Karpas-422 (cell line): ENCODE data around the gene MS4A12. TPM values are rescaled to one million over a fixed set of nuclear protein-coding genes. Genes with fewer than 3 reads are reported as not detected.
A peak's percentile ranks its signal among the peaks of the same experiment; 100 is the strongest.
"Not testable (repeated sequence)": the region's sequence is repeated elsewhere in the genome, so short reads cannot be mapped to it uniquely, and the experiment has no call there.

ENCODE experiments used
- DNase-seq: peaks from one replicate; pipeline ENCODE4 v3.0.0-alpha.2; 2015
- H2AFZ ChIP-seq: fragments of 200-600 bp; sonication (generic); 2 replicates; pipeline ENCODE4 v1.6.1; 2014; ENCODE audit warnings: antibody characterized with exemption, low read length, mixed read lengths
- H3K27ac ChIP-seq: fragments of 200-600 bp; sonication (generic); 2 replicates; pipeline ENCODE4 v1.5.1; 2014; ENCODE audit warnings: mild to moderate bottlenecking, low read length, moderate library complexity
- H3K27me3 ChIP-seq: fragments of 200-600 bp; sonication (generic); 2 replicates; pipeline ENCODE4 v1.6.1; 2014; ENCODE audit warnings: low read length, mixed read lengths
- H3K36me3 ChIP-seq: fragments of 200-600 bp; sonication (generic); 2 replicates; pipeline ENCODE4 v1.6.1; 2014; ENCODE audit warnings: low read length, mixed read lengths; ENCODE audit not compliant: insufficient read depth
- H3K4me1 ChIP-seq: fragments of 200-600 bp; sonication (generic); 2 replicates; pipeline ENCODE4 v1.6.1; 2014; ENCODE audit warnings: mild to moderate bottlenecking, low read length, mixed read lengths
- H3K4me2 ChIP-seq: fragments of 200-600 bp; sonication (generic); 2 replicates; pipeline ENCODE4 v1.6.1; 2014; ENCODE audit warnings: low read length, low read depth, mild to moderate bottlenecking; ENCODE audit not compliant: poor library complexity, severe bottlenecking
- H3K4me3 ChIP-seq: fragments of 200-600 bp; sonication (generic); 2 replicates; pipeline ENCODE4 v1.5.1; 2014; ENCODE audit warnings: mild to moderate bottlenecking, antibody characterized with exemption, low read length, mixed read lengths
- H3K79me2 ChIP-seq: fragments of 200-600 bp; sonication (generic); 2 replicates; pipeline ENCODE4 v1.6.1; 2014; ENCODE audit warnings: mild to moderate bottlenecking, low read length, mixed read lengths
- H3K9ac ChIP-seq: fragments of 200-600 bp; sonication (generic); 2 replicates; pipeline ENCODE4 v1.6.0; 2014; ENCODE audit warnings: low read length
- H3K9me2 ChIP-seq: fragments of 200-600 bp; sonication (generic), shearing (Covaris generic); replicated peaks from 2 replicates; pipeline ENCODE4 v1.6.0; 2014; ENCODE audit warnings: mild to moderate bottlenecking, low read length, moderate library complexity; ENCODE audit not compliant: insufficient read depth
- H3K9me3 ChIP-seq: fragments of 300-700, 200-600 bp; sonication (generic); 2 replicates; pipeline ENCODE4 v1.6.1; 2014; ENCODE audit warnings: low read length, mixed read lengths
- H4K20me1 ChIP-seq: fragments of 200-600 bp; sonication (generic); 2 replicates; pipeline ENCODE4 v1.6.1; 2014; ENCODE audit warnings: mild to moderate bottlenecking, antibody characterized with exemption, low read length, low read depth; ENCODE audit not compliant: insufficient read depth
- total RNA-seq: library from RNA; depleted of rRNA; stranded (reverse); fragments of >200 nt; shearing (Covaris generic); gene quantifications from 2 replicates; pipeline ENCODE4 v1.2.3, GENCODE V29; 2014; ENCODE audit warnings: low replicate concordance

The MS4A12 gene
- total RNA-seq, 1 experiment from 2014 or later: 8.2 TPM

DNA sequence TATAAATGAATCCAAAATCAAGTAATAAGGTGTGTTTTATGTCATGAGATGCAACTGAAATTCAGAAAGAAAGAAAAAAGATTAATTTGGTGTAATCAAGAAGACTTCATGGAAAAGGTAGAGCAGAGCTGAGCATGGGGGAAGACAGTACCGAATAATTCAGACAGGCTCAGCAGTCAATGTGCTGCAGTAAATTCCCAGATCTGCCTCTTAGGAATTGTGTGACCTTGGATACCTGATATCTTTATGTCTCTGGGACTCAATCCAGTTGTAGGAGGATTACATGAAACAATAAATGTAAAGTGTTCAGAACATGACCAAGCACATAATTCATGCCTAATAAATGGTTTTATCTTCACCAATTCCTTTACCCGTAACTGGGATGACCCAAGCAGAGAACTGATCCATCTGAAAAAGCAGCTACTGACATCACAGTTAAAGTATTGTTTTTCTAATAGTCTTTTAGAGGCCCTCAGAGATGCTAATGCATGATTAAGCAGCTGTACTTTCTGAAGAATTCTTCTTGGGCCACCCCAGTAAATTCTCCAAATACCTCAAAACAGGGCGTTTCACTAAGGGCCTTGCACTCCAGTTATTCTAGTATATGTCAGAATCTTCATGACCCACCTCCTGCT, 7.8 kb downstream of the MS4A12 start:
- H3K4me2 ChIP-seq: no peak overlapping the region
- no peaks in the 10 kb centered on the region for H4K20me1 ChIP-seq
- H3K4me1 ChIP-seq: peaks cover 72% of the 10 kb centered on the region
- H3K4me3 ChIP-seq: no peak overlapping the region
- no peaks in the 10 kb centered on the region for H3K27me3 ChIP-seq
- DNase-seq: peak; percentile 39
- H3K36me3 ChIP-seq: no peaks in the 10 kb centered on the region
- H2AFZ ChIP-seq: 0 out of 2 replicates have a peak overlapping the region, but pooled peaks have one; percentile 41
- H3K9me3 ChIP-seq: no peaks in the 10 kb centered on the region
- H3K79me2 ChIP-seq: no peaks in the 10 kb centered on the region
- no peaks in the 10 kb centered on the region for H3K9me2 ChIP-seq
- peak overlapping the region; percentile 96 for H3K27ac ChIP-seq
- no peak overlapping the region for H3K9ac ChIP-seq

DNA sequence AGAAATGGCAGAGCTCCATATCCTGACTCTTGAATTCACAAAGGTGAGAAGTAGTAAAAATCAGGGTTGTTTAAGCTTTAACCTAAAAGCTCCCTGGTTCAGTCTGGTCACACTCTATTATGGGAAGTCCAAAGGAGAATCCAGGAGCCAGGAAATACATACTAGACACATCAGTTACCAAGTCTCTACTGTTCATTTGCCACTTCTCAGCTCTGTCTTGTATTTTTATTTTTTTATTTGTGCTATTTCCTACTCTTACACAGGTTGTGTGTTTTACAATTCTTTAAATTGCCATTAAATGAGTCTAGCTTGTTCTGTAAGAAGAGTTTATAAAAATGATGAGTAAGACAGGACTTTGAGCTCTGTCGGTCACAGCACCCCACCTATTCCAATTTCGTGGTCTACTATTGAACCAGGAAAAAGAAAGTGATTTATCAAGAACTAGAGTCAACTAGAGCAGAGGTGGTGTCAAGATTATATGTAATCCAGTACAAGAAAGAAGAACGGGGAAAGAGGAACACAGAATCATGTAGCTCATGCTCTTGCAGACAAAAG, 9.7 kb downstream of the MS4A12 start:
- no peaks in the 10 kb centered on the region for H3K9me3 ChIP-seq
- peak overlapping the region; percentile 37 for H3K27ac ChIP-seq
- no peak overlapping the region for H3K4me3 ChIP-seq
- H3K4me1 ChIP-seq: peaks cover 54% of the 10 kb centered on the region
- H3K9me2 ChIP-seq: no peaks in the 10 kb centered on the region
- H3K9ac ChIP-seq: no peak overlapping the region; the same call in 1 of the 2 replicates
- H3K79me2 ChIP-seq: no peaks in the 10 kb centered on the region
- H2AFZ ChIP-seq: no peak overlapping the region
- no peaks in the 10 kb centered on the region for H3K27me3 ChIP-seq
- no peaks in the 10 kb centered on the region for H3K36me3 ChIP-seq
- peak overlapping the region; percentile 38 for H3K4me2 ChIP-seq
- peak; percentile 26 for DNase-seq
- H4K20me1 ChIP-seq: no peaks in the 10 kb centered on the region

DNA sequence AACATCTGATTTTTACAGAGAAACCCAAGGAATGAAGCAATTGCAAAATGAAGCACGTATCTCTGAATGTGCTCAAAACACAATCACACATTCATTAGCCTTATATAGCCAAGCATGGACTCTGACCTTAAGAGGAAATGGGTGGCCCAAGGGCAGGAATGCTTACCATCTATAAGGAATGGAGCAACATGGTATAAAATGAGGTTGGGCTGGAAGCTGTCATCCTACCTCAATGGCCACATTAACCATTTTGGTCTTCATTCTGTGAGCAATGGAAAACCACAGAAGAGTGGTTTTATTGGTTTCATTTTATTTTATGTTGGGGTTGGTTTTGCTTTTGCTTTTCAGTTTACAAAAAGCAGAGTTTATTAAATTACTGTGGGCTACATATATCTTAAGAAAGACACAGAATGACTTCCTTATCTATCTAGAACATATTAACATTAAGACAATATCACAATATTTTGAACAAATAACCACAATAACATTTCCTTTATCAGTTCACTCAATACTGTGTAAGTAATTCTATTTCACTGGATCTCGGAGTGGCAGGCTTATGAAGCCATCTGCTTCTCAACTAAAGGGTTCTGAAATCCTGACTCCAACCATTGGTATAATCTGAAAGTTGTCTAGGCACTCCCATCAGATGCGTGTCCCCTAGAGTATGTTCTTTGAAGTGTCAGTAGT, 11.8 kb downstream of the MS4A12 start:
- no peak overlapping the region for H2AFZ ChIP-seq
- DNase-seq: peak; percentile 35
- H3K9me2 ChIP-seq: no peaks in the 10 kb centered on the region
- H4K20me1 ChIP-seq: no peaks in the 10 kb centered on the region
- no peak overlapping the region for H3K4me2 ChIP-seq
- no peaks in the 10 kb centered on the region for H3K9me3 ChIP-seq
- no peak overlapping the region for H3K27ac ChIP-seq
- no peak overlapping the region for H3K9ac ChIP-seq
- no peaks in the 10 kb centered on the region for H3K36me3 ChIP-seq
- no peaks in the 10 kb centered on the region for H3K79me2 ChIP-seq
- peaks cover 33% of the 10 kb centered on the region for H3K4me1 ChIP-seq
- H3K27me3 ChIP-seq: no peaks in the 10 kb centered on the region
- no peak overlapping the region for H3K4me3 ChIP-seq

DNA sequence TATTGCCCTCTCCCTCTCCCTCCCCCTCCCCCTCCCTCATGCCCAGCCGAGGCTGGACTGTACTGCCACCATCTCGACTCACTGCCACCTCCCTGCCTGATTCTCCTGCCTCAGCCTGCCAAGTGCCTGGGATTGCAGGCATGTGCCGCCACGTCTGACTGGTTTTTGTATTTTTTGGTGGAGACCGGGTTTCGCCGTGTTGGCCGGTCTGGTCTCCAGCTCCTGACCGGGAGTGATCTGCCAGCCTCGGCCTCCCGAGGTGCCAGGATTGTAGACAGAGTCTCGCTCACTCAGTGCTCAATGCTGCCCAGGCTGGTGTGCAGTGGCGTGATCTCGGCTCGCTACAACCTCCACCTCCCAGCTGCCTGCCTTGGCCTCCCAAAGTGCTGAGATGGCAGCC, 17.0 kb downstream of the MS4A12 start:
- H3K4me2 ChIP-seq, H3K9me3 ChIP-seq, H3K9ac ChIP-seq, H3K36me3 ChIP-seq, H3K27ac ChIP-seq, H3K9me2 ChIP-seq, H2AFZ ChIP-seq, H3K79me2 ChIP-seq, DNase-seq, H4K20me1 ChIP-seq, H3K4me3 ChIP-seq, H3K27me3 ChIP-seq: not testable (repeated sequence)
- H3K4me1 ChIP-seq: peaks cover 35% of the 10 kb centered on the region

DNA sequence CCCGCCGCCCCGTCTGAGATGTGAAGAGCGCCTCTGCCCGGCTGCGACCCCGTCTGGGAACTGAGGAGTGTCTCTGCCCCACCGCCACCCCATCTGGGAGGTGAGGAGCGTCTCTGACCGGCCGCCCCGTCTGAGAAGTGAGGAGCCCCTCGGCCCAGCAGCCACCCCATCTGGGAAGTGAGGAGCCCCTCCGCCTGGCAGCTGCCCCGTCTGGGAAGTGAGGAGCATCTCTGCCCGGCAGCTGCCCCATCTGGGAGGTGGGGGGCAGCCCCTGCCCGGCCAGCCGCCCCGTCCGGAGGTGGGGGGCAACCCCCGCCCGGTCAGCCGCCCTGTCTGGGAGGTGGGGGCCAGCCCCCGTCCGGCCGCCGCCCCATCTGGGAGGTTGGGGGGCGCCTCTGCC, 17.6 kb downstream of the MS4A12 start:
- peaks cover 35% of the 10 kb centered on the region for H3K4me1 ChIP-seq
- not testable (repeated sequence) for H3K9me3 ChIP-seq, H3K27ac ChIP-seq, H4K20me1 ChIP-seq, DNase-seq, H3K9ac ChIP-seq, H3K79me2 ChIP-seq, H2AFZ ChIP-seq, H3K4me2 ChIP-seq, H3K9me2 ChIP-seq, H3K4me3 ChIP-seq, H3K27me3 ChIP-seq, H3K36me3 ChIP-seq

DNA sequence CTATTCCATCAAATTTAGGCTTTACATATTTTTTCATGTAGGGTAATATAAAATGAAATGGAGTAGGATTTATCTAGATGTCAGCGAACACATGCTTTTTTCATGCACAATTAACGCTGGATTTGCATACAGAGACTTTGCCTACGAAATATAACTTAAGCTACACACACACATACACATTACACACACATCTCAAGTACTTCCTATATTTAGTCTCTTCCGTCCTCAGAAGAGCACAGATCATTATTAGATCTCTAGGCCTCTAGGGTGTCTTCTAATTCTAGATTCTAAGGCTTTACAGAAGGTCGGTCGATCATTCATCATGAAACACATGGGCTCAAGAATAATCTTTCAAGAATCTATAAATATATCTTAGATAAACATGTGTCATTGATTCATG, 18.8 kb downstream of the MS4A12 start:
- H3K9me3 ChIP-seq: no peaks in the 10 kb centered on the region
- no peak overlapping the region for H2AFZ ChIP-seq
- H3K27ac ChIP-seq: peak overlapping the region; percentile 89
- no peaks in the 10 kb centered on the region for H3K9me2 ChIP-seq
- H4K20me1 ChIP-seq: no peaks in the 10 kb centered on the region
- peaks cover 35% of the 10 kb centered on the region for H3K4me1 ChIP-seq
- H3K9ac ChIP-seq: peak overlapping the region; percentile 68; the same call in 1 of the 2 replicates
- peak overlapping the region; percentile 56; the same call in 1 of the 2 replicates for H3K4me3 ChIP-seq
- peak; percentile 91 for DNase-seq
- H3K79me2 ChIP-seq: no peaks in the 10 kb centered on the region
- H3K27me3 ChIP-seq: no peaks in the 10 kb centered on the region
- H3K4me2 ChIP-seq: peak overlapping the region; percentile 72
- no peaks in the 10 kb centered on the region for H3K36me3 ChIP-seq

DNA sequence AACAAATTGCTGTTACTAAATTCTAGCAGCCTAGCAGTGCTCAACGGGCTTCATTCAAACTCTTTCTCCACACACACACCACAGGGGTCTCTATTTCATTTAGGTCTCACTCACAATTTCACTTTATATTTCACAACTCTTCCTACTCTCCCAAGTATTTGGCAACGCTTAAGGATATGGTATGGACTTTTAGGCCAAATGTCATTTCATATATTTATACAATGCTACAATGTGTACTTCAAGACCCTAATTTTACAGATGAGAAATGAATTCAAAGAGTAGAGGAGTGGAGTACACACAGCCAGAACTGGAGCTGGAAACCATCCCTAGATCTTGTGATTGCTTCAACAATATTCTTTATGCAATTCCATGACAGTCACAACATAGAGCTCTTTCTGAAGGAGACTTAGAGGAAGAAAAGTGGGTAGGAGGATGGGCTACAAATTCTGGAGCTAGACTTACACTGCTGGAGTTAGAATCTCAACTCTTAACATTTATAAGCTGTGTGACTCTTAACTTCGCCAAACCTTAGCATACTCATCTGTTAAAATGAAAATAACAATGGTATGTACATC, 20.2 kb downstream of the MS4A12 start:
- Histone ChIP-seq H3K27me3 (no peaks in the 10 kb centered on the region), H3K9me2 (no peaks in the 10 kb centered on the region), H3K4me3 (peak overlapping the region; percentile 56), H3K9ac (peak overlapping the region; percentile 68), H4K20me1 (no peaks in the 10 kb centered on the region), H3K4me2 (peak overlapping the region; percentile 72), H3K4me1 (peaks cover 35% of the 10 kb centered on the region), H3K9me3 (no peaks in the 10 kb centered on the region), H3K36me3 (no peaks in the 10 kb centered on the region), H3K27ac (peak overlapping the region; percentile 89), H2AFZ (no peak overlapping the region), H3K79me2 (no peaks in the 10 kb centered on the region)
- no peak for DNase-seq
